ENCODE results near the gene CCT5.
"Not testable (repeated sequence)": the region's sequence is repeated elsewhere in the genome, so short reads cannot be mapped to it uniquely, and the experiment has no call there.

Gene CCT5

DNA sequence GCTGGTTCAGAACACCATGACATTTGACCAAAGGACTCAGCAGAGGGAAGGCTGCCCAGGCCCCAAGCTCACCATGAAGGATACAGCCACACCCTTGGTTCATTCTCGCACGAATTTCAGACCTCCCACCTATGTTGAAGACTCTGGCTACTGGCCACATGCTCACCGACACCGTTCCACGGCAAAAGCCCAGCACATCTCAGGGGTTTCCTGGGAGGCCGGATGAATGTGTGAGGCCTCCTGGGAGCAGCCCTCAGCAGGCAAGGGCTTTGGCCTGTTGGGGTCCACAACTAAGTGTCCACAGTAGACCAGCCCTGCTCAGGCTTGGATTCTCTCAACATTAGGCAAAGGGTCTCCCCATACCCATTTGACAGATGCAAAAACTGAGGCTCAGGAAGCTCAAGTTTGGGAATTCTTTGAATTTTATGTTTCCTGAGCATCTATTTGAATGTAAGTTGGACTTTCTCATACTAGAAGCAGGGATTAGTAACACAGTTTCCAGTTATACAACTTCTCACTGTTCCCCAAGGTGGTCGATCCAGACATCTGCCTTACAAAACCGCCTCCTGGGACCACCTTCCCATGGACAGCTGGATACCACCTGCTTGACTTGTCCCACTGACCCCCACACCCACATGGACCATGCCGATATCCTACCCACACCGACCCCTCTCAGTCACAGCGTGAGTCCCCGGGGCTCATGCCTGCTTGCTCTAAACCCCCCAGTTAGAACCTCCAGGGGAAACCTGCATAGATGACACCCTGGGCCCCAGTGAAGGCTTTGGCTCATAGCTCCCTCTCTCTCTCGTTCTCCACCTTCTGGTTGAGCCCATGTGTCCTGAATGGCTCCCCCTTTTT is 27.9 kb downstream of the CCT5 start:
- no peak for DNase-seq (ENCODE audit: low spot score)

DNA sequence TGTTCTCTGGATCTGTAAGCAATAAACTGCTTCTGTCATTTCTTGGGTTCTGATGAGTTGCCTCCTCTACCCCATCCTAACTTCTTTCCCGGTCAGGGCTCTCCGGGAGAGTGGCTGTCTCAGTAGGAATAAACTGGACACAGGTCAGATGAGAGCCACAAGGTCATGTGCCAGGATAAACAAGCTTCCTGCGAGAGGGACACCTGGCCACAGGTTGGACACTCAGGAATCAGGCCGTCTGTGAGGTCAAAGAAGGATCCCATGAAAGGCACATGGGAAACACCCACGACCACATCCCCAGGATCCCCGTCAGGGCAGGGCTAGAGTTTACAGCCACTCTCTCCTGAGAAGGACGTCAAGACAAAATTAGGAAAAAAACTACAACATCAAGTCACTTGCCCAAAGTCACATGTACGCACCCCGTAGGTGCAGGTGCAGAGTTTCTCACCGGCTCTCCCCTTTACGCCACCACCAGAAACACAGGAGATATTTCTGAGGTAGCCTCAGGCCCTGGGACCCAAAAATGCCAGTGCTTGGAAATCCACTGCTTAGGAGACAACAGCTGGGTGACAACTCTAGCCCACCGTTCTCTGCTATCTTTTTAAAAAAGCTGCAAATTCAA is 28.7 kb downstream of the CCT5 start:
- DNase-seq (ENCODE audit: low spot score) = no peak

DNA sequence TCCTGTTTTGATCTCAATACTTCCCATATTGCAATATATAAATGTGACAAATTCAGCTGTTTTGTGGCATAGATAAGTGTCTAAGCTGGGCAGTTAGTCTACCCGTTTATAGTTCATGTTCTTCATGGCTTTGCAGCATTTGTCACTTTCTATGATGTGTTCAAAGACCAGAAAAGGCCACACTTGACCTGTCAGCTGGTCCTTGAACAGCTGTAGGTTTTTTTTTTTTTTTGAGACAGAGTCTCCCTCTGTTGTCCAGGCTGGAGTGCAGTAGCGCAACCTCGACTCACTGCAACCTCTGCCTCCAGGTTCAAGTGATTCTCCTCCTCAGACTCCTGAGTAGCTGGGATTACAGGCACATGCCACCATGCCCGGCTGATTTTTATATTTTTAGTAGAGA is 29.2 kb downstream of the CCT5 start:
- DNase-seq (ENCODE audit: low spot score) = no peak

- no peak for DNase-seq (ENCODE audit: low spot score)
Measured at GRCh38 chr5:10279925-10280720, 30.0 kb downstream of the CCT5 start.

GRCh38 chr5:10283927-10284635 is 34.0 kb downstream of the CCT5 start:
- peak; percentile 68 for DNase-seq (ENCODE audit: low spot score)

GRCh38 chr5:10285362-10285761 is 35.3 kb downstream of the CCT5 start:
- not testable (repeated sequence) for DNase-seq (ENCODE audit: low spot score)

- no peak for DNase-seq (ENCODE audit: low spot score)
Measured at GRCh38 chr5:10286162-10286861, 36.2 kb downstream of the CCT5 start.

GRCh38 chr5:10286862-10287227 is 36.8 kb downstream of the CCT5 start:
- no peak for DNase-seq (ENCODE audit: low spot score)

DNA sequence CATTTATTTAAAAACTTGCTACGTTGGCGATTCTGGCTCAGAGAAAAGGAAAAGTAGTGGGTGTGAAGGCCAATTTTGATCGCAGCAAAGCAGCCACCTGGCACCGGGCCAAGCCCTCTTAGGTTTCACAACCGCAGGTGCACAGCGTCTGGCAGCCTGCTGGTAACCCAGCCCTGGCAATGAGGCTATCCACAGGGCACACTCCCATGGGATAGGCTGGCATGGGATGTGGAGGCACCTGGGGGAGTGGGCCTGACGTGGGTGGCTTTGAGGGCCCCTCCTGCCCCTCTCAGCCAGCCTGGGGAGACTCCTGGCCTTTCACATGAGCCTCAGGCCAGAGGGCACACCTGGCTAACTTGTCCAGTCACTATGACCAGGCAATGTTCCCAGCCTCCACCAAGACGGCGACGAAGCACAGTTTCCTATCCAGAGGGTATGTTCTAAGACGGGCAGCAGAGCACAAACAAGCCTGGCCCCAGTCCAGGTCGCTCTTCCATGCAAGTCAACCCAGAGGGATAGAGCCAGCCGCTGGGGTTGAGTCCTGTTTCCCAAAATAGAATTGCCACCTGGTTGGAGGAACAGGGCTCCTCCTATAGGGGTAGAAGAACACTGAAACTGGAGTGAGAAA is 38.6 kb downstream of the CCT5 start:
- no peak for DNase-seq (ENCODE audit: low spot score)

GRCh38 chr5:10289353-10289752 is 39.3 kb downstream of the CCT5 start:
- DNase-seq (ENCODE audit: low spot score) = no peak

DNA sequence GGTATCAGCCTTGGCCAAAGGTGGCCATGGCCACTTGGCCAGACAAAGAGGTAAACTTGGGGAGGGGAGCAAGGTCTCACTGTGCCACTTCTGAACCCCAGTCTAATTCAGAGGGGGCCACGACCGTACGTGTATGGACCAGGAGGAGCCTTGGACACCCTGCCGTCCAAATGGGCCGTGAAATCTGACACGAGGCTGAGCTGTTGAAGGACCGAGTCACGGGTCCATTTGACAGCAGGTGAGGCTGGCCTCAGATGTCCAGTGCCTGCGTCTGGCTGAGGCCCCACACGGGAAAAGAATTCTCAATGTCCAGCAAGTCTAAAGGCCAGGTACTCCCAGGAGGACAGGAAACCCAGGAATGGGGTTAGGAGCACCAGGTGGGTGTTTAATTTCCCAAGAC is 39.9 kb downstream of the CCT5 start:
- no peak for DNase-seq (ENCODE audit: low spot score)

- no peak for DNase-seq (ENCODE audit: low spot score)
Measured at GRCh38 chr5:10290438-10290837, 40.4 kb downstream of the CCT5 start.

- DNase-seq (ENCODE audit: low spot score) = no peak
Measured at GRCh38 chr5:10291692-10292339, 41.7 kb downstream of the CCT5 start.

DNA sequence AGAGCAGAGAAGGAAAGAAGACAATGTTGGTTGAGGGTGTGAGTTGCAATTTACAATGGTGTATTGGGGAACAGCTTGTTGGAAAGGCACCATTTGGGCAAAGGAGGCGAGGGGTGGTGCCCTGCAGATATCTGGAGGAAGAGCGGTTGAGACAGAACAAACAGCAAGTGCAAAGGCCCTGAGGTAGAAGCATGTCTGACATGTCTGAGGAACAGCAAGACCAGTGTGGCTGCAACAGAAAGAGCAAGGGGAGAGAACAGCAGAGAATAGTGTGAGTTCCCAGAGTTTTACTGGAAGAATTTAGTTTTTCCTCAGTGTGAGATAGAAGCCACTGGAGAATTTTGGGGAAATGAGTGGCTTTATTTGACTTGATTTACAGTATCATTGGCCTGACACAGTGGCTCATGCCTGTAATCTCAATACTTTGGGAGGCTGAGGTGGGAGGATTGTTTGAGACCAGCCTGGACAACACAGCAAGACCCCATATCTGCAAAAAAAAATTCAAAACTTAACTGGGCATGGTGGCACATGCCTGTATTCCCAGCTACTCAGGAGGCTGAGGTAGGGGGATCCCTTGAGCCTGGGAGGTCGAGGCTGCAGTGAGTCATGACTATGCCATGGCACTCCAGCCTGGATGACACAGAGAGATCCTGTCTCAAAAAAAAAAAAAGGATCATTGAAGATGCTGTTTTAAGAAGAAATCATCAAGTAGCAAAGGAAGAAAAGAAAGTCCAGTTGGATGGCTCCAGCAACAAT is 44.0 kb downstream of the CCT5 start:
- no peak for DNase-seq (ENCODE audit: low spot score)

GRCh38 chr5:10295619-10296326 is 45.7 kb downstream of the CCT5 start:
- DNase-seq (ENCODE audit: low spot score) = no peak

GRCh38 chr5:10297646-10298204 is 47.6 kb downstream of the CCT5 start:
- DNase-seq (ENCODE audit: low spot score) = no peak

GRCh38 chr5:10300246-10300645 is 50.2 kb downstream of the CCT5 start:
- no peak for DNase-seq (ENCODE audit: low spot score)

GRCh38 chr5:10301266-10301665 is 51.2 kb downstream of the CCT5 start:
- no peak for DNase-seq (ENCODE audit: low spot score)
